Fibroblast of gingiva (primary cell): ENCODE measurements around the gene PLEKHM3.
A peak's percentile ranks its signal among the peaks of the same experiment; 100 is the strongest.

Experiments used
- DNase-seq: peaks from one replicate; pipeline ENCODE4 v3.0.0-alpha.2; 2011; ENCODE audit warnings: low read depth

The PLEKHM3 gene

GRCh38 chr2:207884127-207884526, 141.2 kb downstream of the PLEKHM3 start:
- no peak for DNase-seq

GRCh38 chr2:207883002-207883780, 142.1 kb downstream of the PLEKHM3 start:
- no peak for DNase-seq

- DNase-seq, result peak; percentile 88
Measured at GRCh38 chr2:207881902-207882301, 143.4 kb downstream of the PLEKHM3 start.

GRCh38 chr2:207879536-207879935, 145.8 kb downstream of the PLEKHM3 start:
- peak; percentile 99 for DNase-seq

GRCh38 chr2:207876842-207877535, 148.3 kb downstream of the PLEKHM3 start:
- peak; percentile 66 for DNase-seq

GRCh38 chr2:207875473-207876212, 149.7 kb downstream of the PLEKHM3 start:
- DNase-seq, result no peak

GRCh38 chr2:207873794-207874193, 151.5 kb downstream of the PLEKHM3 start:
- DNase-seq, result no peak

GRCh38 chr2:207871911-207872310, 153.4 kb downstream of the PLEKHM3 start:
- DNase-seq, result no peak

- DNase-seq, result no peak
Measured at GRCh38 chr2:207871506-207871905, 153.8 kb downstream of the PLEKHM3 start.

GRCh38 chr2:207870814-207871213, 154.5 kb downstream of the PLEKHM3 start:
- DNase-seq, result no peak

GRCh38 chr2:207869784-207870778, 155.2 kb downstream of the PLEKHM3 start:
- peak; percentile 71 for DNase-seq

GRCh38 chr2:207868855-207869596, 156.3 kb downstream of the PLEKHM3 start:
- DNase-seq, result no peak

GRCh38 chr2:207867905-207868304, 157.4 kb downstream of the PLEKHM3 start:
- DNase-seq, result no peak

- no peak for DNase-seq
Measured at GRCh38 chr2:207867056-207867455, 158.3 kb downstream of the PLEKHM3 start.

- DNase-seq, result no peak
Measured at GRCh38 chr2:207865210-207865609, 160.1 kb downstream of the PLEKHM3 start.

- no peak for DNase-seq
Measured at GRCh38 chr2:207863345-207863744, 162.0 kb downstream of the PLEKHM3 start.

GRCh38 chr2:207861789-207862188, 163.5 kb downstream of the PLEKHM3 start:
- DNase-seq, result no peak

GRCh38 chr2:207860685-207861084, 164.6 kb downstream of the PLEKHM3 start:
- DNase-seq, result no peak

GRCh38 chr2:207855591-207855990, 169.7 kb downstream of the PLEKHM3 start:
- DNase-seq, result no peak

- no peak for DNase-seq
Measured at GRCh38 chr2:207854484-207855440, 170.6 kb downstream of the PLEKHM3 start.
